H9 (cell line): ENCODE measurements around the gene HECW1. TPM values are rescaled to one million over a fixed set of nuclear protein-coding genes. Genes with fewer than 3 reads are reported as not detected.

Experiments
- DNase-seq: peaks from one replicate; pipeline ENCODE4 v3.0.0-alpha.2; 2017
- H2AFZ ChIP-seq: one replicate; pipeline ENCODE4 v1.6.1; 2013; ENCODE audit warnings: mild to moderate bottlenecking, low read length, control low read depth, moderate library complexity
- H2AK5ac ChIP-seq: 2 replicates; pipeline ENCODE4 v1.6.1; 2013; ENCODE audit warnings: low read length, control low read depth, mixed read lengths; ENCODE audit not compliant: insufficient read length
- H2BK120ac ChIP-seq: one replicate; pipeline ENCODE4 v1.6.1; 2013; ENCODE audit warnings: low read depth, mild to moderate bottlenecking, low read length, control low read depth, inconsistent platforms; ENCODE audit not compliant: poor library complexity, severe bottlenecking
- H2BK12ac ChIP-seq: 2 replicates; pipeline ENCODE4 v1.6.1; 2013; ENCODE audit warnings: low read length, control low read depth, mixed read lengths, low read depth; ENCODE audit not compliant: insufficient read length
- H2BK15ac ChIP-seq: 2 replicates; pipeline ENCODE4 v1.6.1; 2013; ENCODE audit warnings: low read depth, low read length, control low read depth
- H2BK20ac ChIP-seq: one replicate; pipeline ENCODE4 v1.6.1; 2013; ENCODE audit warnings: low read depth, mild to moderate bottlenecking, low read length, control low read depth, inconsistent platforms; ENCODE audit not compliant: poor library complexity, severe bottlenecking
- H2BK5ac ChIP-seq: 2 replicates; pipeline ENCODE4 v1.6.1; 2013; ENCODE audit warnings: low read length, control low read depth, mixed read lengths; ENCODE audit not compliant: insufficient read length
- H3K14ac ChIP-seq: 2 replicates; pipeline ENCODE4 v1.6.1; 2013; ENCODE audit warnings: low read length, control low read depth; ENCODE audit not compliant: insufficient read depth
- H3K18ac ChIP-seq: 2 replicates; pipeline ENCODE4 v1.6.1; 2013; ENCODE audit warnings: low read depth, mild to moderate bottlenecking, mixed read lengths, low read length, control low read depth; ENCODE audit not compliant: insufficient read length
- H3K23ac ChIP-seq: 2 replicates; pipeline ENCODE4 v1.6.1; 2013; ENCODE audit warnings: low read length, control low read depth, mixed read lengths, low read depth; ENCODE audit not compliant: insufficient read length
- H3K23me2 ChIP-seq: 2 replicates; pipeline ENCODE4 v1.6.1; 2013; ENCODE audit warnings: low read depth, mild to moderate bottlenecking, mixed read lengths, low read length, control low read depth; ENCODE audit not compliant: insufficient read length, poor library complexity, severe bottlenecking
- H3K27ac ChIP-seq: 2 replicates; pipeline ENCODE4 v1.5.1; 2013; ENCODE audit warnings: low read length, control low read depth, mixed read lengths, low read depth; ENCODE audit not compliant: insufficient read length
- H3K27me3 ChIP-seq: 2 replicates; pipeline ENCODE4 v1.6.1; 2013; ENCODE audit warnings: low read length, control low read depth, inconsistent platforms; ENCODE audit not compliant: insufficient read depth
- H3K4ac ChIP-seq: 2 replicates; pipeline ENCODE4 v1.6.1; 2013; ENCODE audit warnings: low read depth, mild to moderate bottlenecking, control low read depth, inconsistent platforms, low read length, moderate library complexity
- H3K4me1 ChIP-seq: 2 replicates; pipeline ENCODE4 v1.6.1; 2013; ENCODE audit warnings: low read length, control low read depth, inconsistent platforms; ENCODE audit not compliant: insufficient read depth
- H3K4me2 ChIP-seq: 2 replicates; pipeline ENCODE4 v1.6.1; 2013; ENCODE audit warnings: low read length, control low read depth, mixed read lengths; ENCODE audit not compliant: insufficient read length, insufficient read depth
- H3K56ac ChIP-seq: 2 replicates; pipeline ENCODE4 v1.6.1; 2013; ENCODE audit warnings: low read depth, mild to moderate bottlenecking, mixed read lengths, low read length, control low read depth; ENCODE audit not compliant: insufficient read length
- H3K79me1 ChIP-seq: 2 replicates; pipeline ENCODE4 v1.6.1; 2013; ENCODE audit warnings: low read depth, mild to moderate bottlenecking, moderate library complexity, low read length, control low read depth, inconsistent platforms; ENCODE audit not compliant: insufficient read depth, poor library complexity, severe bottlenecking
- H3K79me2 ChIP-seq: 2 replicates; pipeline ENCODE4 v1.6.1; 2013; ENCODE audit warnings: low read length, control low read depth, inconsistent platforms; ENCODE audit not compliant: insufficient read depth
- H3K9ac ChIP-seq: 2 replicates; pipeline ENCODE4 v1.6.1; 2013; ENCODE audit warnings: low read length, control low read depth, mixed read lengths; ENCODE audit not compliant: insufficient read length; ENCODE audit errors: extremely low read depth
- H3K9me3 ChIP-seq: one replicate; pipeline ENCODE4 v1.6.1; 2013; ENCODE audit warnings: low read depth, low read length, inconsistent platforms; ENCODE audit not compliant: control insufficient read depth
- H3T11ph ChIP-seq: one replicate; pipeline ENCODE4 v1.6.1; 2013; ENCODE audit warnings: mild to moderate bottlenecking, low read length, control low read depth, inconsistent platforms
- H4K20me1 ChIP-seq: one replicate; pipeline ENCODE4 v1.6.1; 2013; ENCODE audit not compliant: control insufficient read depth, insufficient read length, insufficient read depth
- H4K5ac ChIP-seq: 2 replicates; pipeline ENCODE4 v1.6.1; 2013; ENCODE audit warnings: low read depth, mild to moderate bottlenecking, mixed read lengths, low read length, control low read depth; ENCODE audit not compliant: insufficient read length
- H4K8ac ChIP-seq: replicated peaks from 2 replicates; pipeline ENCODE4 v1.6.1; 2013; ENCODE audit warnings: low read length, control low read depth, mixed read lengths, low read depth; ENCODE audit not compliant: insufficient read length
- H4K91ac ChIP-seq: 2 replicates; pipeline ENCODE4 v1.6.1; 2013; ENCODE audit warnings: low read depth, mild to moderate bottlenecking, moderate library complexity, mixed read lengths, low read length, control low read depth; ENCODE audit not compliant: insufficient read length
- H3K27ac Mint-ChIP-seq, 3 experiments: 2 replicates in 2 of 3; 3 replicates in 1 of 3; pipeline ENCODE4 v1.8.0; 2020 to 2021; ENCODE audit warnings: mixed read lengths in 3 of 3, mild to moderate bottlenecking in 1 of 3, moderate library complexity in 1 of 3
- H3K27me3 Mint-ChIP-seq: 2 replicates; pipeline ENCODE4 v1.8.0; 2021; ENCODE audit warnings: low read depth, mild to moderate bottlenecking, moderate library complexity, mixed read lengths
- H3K36me3 Mint-ChIP-seq, 3 experiments: 2 replicates in 2 of 3; 3 replicates in 1 of 3; pipeline ENCODE4 v1.8.0; 2020 to 2021; ENCODE audit warnings: low read depth in 3 of 3, mixed read lengths in 3 of 3; ENCODE audit not compliant: insufficient read depth in 1 of 3
- H3K4me1 Mint-ChIP-seq, 2 experiments: 2 replicates each; pipeline ENCODE4 v1.8.0; 2020; ENCODE audit warnings: mixed read lengths in 2 of 2
- H3K4me3 Mint-ChIP-seq, 2 experiments: 2 replicates in 1 of 2; 3 replicates in 1 of 2; pipeline ENCODE4 v1.8.0; 2020 to 2021; ENCODE audit warnings: mild to moderate bottlenecking in 2 of 2, mixed read lengths in 2 of 2, moderate library complexity in 1 of 2
- H3K9me3 Mint-ChIP-seq, 2 experiments: 2 replicates in 1 of 2; 3 replicates in 1 of 2; pipeline ENCODE4 v1.8.0; 2020; ENCODE audit warnings: mild to moderate bottlenecking in 2 of 2, mixed read lengths in 2 of 2, moderate library complexity in 1 of 2
- WGBS: extraction: QIAGEN DNeasy Blood & Tissue Kit; methylation state at CpG from one replicate; pipeline ENCODE4 v1.1.7; 2013; ENCODE audit warnings: missing lambda C conversion rate, low lambda C conversion rate, mixed read lengths; ENCODE audit not compliant: insufficient read length; ENCODE audit errors: extremely low coverage; 5-methylcytosine and 5-hydroxymethylcytosine counted together
- total RNA-seq: library from RNA; stranded (reverse); gene quantifications from 2 replicates; pipeline ENCODE4 v1.2.1, GENCODE V29; 2021
- TF ChIP-seq, protein P1 (sequence below): fragments of 200-600 bp; sonication (generic); conservative IDR thresholded peaks from 3 replicates; pipeline ENCODE4 v1.8.0; 2021; ENCODE audit warnings: antibody characterized with exemption, mild to moderate bottlenecking

Gene HECW1
- total RNA-seq, 1 experiment from 2014 or later = 5.0 TPM

DNA sequence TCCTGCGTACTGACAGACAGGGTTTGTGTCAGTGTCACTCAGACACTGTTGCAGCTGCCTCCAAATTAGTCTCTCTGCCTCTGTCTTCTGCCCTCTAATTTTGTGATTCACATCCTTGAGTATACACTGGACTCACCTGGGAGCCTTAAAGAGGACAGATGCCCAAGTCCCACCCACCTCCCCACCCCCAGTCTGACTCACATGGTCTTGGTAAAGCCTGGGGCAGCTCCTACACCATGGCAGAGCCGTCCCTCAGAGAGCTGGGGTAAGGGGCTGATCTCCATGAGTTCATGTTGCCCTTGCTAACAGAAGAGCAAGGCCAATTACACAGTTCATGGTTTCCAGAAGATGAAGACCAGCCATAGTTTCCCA, 272.8 kb downstream of the HECW1 start:
- H4K5ac ChIP-seq = no peak overlapping the region

More for the DNA sequence above, 272.8 kb downstream of the HECW1 start:
- Histone ChIP-seq H3K4me2 (no peak overlapping the region), H2BK120ac (no peak overlapping the region), H3K79me1 (no peaks in the 10 kb centered on the region), H3K9me3 (no peaks in the 10 kb centered on the region), H3K23ac (no peak overlapping the region), H4K91ac (no peak overlapping the region), H3K79me2 (no peaks in the 10 kb centered on the region), H3K18ac (no peak overlapping the region), H4K8ac (no peak overlapping the region), H2AK5ac (no peak overlapping the region), H3K56ac (no peak overlapping the region), H3K23me2 (no peaks in the 10 kb centered on the region), H2BK12ac (no peak overlapping the region), H2BK5ac (no peak overlapping the region), H4K20me1 (no peaks in the 10 kb centered on the region), H2AFZ (no peak overlapping the region), H3T11ph (no peak overlapping the region), H3K14ac (no peak overlapping the region), H3K9ac (no peak overlapping the region), H3K27me3 (no peaks in the 10 kb centered on the region), H2BK15ac (no peak overlapping the region), H3K27ac (no peak overlapping the region), H2BK20ac (no peak overlapping the region), H3K4ac (no peak overlapping the region), H3K4me1 (no peaks in the 10 kb centered on the region)
- TF ChIP-seq, protein P1, sequence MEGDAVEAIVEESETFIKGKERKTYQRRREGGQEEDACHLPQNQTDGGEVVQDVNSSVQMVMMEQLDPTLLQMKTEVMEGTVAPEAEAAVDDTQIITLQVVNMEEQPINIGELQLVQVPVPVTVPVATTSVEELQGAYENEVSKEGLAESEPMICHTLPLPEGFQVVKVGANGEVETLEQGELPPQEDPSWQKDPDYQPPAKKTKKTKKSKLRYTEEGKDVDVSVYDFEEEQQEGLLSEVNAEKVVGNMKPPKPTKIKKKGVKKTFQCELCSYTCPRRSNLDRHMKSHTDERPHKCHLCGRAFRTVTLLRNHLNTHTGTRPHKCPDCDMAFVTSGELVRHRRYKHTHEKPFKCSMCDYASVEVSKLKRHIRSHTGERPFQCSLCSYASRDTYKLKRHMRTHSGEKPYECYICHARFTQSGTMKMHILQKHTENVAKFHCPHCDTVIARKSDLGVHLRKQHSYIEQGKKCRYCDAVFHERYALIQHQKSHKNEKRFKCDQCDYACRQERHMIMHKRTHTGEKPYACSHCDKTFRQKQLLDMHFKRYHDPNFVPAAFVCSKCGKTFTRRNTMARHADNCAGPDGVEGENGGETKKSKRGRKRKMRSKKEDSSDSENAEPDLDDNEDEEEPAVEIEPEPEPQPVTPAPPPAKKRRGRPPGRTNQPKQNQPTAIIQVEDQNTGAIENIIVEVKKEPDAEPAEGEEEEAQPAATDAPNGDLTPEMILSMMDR = no peak
- no CpG with 5 or more reads among the region's 2 CpGs for WGBS
- peaks cover 0 to 6% of the 10 kb centered on the region in 2 experiments; a peak in 1 of 4 replicates for H3K4me1 Mint-ChIP-seq
- H3K27me3 Mint-ChIP-seq = no peaks in the 10 kb centered on the region; the same call in none of the 2 replicates
- no peak for DNase-seq
- no peak overlapping the region for H3K4me3 Mint-ChIP-seq
- no peak overlapping the region for H3K27ac Mint-ChIP-seq
- H3K36me3 Mint-ChIP-seq = peaks cover 7 to 25% (median 8%) of the 10 kb centered on the region in 3 experiments
- peaks cover 8 to 12% of the 10 kb centered on the region in 2 experiments for H3K9me3 Mint-ChIP-seq
